DND-41 (cell line): ENCODE measurements around the gene ADAMTS19.

Experiments used
- EZH2 ChIP-seq: IDR thresholded peaks from 3 replicates; pipeline ENCODE4 v1.6.1; 2012; ENCODE audit warnings: borderline replicate concordance, low read depth, mild to moderate bottlenecking, moderate library complexity, low read length, inconsistent platforms; ENCODE audit not compliant: severe bottlenecking
- TF ChIP-seq, protein P1 (sequence below): IDR thresholded peaks from 2 replicates; pipeline ENCODE4 v1.5.1; 2012; ENCODE audit warnings: borderline replicate concordance, low read length, moderate library complexity, mild to moderate bottlenecking; ENCODE audit not compliant: poor library complexity, severe bottlenecking; ENCODE audit errors: extremely low read depth

DNA sequence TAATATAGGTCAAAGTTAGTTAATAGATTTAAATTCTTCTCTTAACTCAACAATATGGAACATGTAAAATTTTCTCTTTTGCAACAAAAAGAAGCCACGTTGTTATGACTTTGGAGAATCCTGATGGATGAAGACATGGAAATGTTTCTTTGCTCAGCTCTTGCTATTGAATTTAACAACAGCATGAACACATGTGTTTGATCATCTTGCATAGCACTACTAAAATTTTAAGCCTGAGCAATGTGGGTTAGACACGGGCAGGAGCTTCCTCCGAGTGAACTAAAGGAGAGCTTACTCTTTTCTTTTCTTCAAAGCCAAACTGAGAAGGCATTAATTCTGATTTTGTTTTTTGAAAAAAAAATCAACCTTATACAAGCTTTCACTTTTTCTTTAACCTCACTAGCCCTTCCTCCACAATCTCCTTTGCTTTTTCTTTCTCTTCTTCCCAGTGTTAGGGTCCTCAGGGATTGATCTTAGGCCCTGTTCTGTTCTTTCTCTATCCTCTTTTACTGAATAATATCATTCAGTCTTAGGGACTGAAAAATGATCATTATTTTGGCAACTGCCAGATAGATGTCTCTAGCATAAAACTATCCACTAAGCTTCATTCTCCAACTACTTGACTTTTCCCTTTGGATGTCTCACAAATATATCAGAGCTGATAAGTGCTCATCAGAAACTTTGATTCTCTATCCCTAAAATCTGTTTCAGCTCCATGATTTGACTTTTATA, 36.9 kb downstream of the ADAMTS19 start:
- TF ChIP-seq, protein P1, sequence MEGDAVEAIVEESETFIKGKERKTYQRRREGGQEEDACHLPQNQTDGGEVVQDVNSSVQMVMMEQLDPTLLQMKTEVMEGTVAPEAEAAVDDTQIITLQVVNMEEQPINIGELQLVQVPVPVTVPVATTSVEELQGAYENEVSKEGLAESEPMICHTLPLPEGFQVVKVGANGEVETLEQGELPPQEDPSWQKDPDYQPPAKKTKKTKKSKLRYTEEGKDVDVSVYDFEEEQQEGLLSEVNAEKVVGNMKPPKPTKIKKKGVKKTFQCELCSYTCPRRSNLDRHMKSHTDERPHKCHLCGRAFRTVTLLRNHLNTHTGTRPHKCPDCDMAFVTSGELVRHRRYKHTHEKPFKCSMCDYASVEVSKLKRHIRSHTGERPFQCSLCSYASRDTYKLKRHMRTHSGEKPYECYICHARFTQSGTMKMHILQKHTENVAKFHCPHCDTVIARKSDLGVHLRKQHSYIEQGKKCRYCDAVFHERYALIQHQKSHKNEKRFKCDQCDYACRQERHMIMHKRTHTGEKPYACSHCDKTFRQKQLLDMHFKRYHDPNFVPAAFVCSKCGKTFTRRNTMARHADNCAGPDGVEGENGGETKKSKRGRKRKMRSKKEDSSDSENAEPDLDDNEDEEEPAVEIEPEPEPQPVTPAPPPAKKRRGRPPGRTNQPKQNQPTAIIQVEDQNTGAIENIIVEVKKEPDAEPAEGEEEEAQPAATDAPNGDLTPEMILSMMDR = no peak
- TF ChIP-seq EZH2 = no peak
